RPMI8226 (cell line): ENCODE data around the gene PRKCA.

Experiments used
- DNase-seq: peaks from one replicate; pipeline ENCODE4 v3.0.0-alpha.2; 2015

Gene PRKCA

GRCh38 chr17:66786107-66786506, 483.7 kb downstream of the PRKCA start:
- DNase-seq = no peak

DNA sequence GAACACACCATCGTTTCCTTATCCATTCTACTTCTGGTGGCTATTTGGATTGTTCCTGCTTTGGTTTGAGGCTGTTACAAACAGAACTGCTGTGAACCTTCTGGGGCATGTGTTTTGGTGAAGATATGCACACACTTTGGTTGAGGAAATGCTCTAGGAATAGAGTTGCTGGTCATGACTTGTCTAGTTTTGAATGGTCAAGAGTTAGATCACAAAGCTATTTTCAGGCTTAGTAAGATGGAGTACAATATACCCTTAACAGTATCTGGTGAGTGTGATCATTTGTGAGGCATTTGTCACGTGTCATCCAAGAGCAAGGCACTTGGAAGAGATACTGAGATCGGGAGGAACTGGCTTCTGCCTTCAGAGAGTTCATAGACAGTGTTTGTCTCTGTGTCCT, 485.5 kb downstream of the PRKCA start:
- no peak for DNase-seq

- peak; percentile 38 for DNase-seq
Measured at GRCh38 chr17:66789093-66789492, 486.7 kb downstream of the PRKCA start.

- DNase-seq = peak; percentile 79
Measured at GRCh38 chr17:66789961-66790437, 487.6 kb downstream of the PRKCA start.

DNA sequence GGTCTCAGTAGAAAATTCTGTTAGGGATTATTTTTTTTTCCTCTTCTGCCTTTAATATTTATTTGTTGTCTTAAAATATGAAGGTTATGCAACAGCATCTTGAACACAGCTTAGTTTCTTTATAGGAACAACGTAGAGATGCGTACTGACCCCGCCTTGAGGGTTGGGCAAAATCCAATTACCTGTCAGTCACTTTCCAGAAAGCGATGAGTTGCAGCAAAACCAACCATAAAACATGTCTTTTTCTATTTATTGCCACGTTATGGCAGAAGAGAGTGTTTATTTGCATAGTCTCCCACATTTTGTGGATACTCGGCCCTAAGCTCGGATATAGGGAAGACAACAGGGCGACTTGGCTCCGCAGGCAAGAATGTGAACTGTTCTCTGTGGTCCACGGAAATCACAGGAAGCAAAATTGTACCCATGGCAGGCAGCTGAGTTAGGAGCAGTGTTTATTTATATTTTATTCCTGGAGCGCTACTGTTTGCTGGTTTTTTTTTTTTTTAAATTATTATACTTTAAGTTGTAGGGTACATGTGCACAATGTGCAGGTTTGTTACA, 488.2 kb downstream of the PRKCA start:
- DNase-seq = peak; percentile 20

- peak; percentile 13 for DNase-seq
Measured at GRCh38 chr17:66791347-66791746, 488.9 kb downstream of the PRKCA start.

DNA sequence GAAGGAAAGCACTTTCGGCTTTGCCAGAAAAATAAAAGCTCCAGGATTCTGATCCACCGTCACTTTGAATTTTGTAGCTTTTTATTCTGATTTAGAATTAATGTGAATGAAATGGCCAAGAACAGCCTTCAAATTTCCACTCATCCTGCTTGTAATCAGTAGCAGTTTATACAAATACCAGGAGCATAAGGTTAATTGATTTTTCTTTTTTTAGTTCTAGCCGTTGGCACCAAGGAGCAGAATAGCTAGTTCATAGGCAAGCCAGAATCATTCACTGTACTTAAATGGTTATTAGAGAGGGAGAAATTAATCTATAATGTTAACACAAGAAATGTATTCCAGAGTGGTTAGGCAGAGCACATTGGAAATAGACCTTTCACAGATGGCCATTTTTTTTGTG, 491.4 kb downstream of the PRKCA start:
- no peak for DNase-seq

GRCh38 chr17:66795486-66795885, 493.1 kb downstream of the PRKCA start:
- DNase-seq = no peak

GRCh38 chr17:66799849-66800537, 497.6 kb downstream of the PRKCA start:
- DNase-seq = no peak

GRCh38 chr17:66803474-66803951, 501.1 kb downstream of the PRKCA start:
- no peak for DNase-seq

GRCh38 chr17:66805567-66805966, 503.2 kb downstream of the PRKCA start:
- peak; percentile 50 for DNase-seq

DNA sequence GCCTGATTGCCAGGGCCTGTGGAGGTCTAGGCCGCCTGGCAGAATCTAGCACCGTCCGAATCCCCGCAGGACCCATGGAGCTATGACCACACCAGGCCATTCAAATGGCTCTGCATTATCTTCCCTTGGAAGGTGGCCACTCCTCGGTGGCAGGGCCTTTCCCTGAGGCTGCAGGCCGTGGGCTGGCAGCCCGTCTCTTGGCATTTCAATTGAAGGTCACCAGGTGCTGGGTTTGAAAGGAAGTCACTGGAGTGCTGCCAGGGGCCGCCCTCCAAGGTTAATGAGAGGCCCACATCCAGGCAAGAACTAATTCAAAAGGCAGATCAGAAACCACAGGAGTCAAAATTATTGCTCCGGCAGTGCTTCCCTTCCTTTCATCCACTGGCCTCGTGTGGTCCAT, 504.8 kb downstream of the PRKCA start:
- peak; percentile 92 for DNase-seq

- no peak for DNase-seq
Measured at GRCh38 chr17:66809408-66809807, 507.0 kb downstream of the PRKCA start.

DNA sequence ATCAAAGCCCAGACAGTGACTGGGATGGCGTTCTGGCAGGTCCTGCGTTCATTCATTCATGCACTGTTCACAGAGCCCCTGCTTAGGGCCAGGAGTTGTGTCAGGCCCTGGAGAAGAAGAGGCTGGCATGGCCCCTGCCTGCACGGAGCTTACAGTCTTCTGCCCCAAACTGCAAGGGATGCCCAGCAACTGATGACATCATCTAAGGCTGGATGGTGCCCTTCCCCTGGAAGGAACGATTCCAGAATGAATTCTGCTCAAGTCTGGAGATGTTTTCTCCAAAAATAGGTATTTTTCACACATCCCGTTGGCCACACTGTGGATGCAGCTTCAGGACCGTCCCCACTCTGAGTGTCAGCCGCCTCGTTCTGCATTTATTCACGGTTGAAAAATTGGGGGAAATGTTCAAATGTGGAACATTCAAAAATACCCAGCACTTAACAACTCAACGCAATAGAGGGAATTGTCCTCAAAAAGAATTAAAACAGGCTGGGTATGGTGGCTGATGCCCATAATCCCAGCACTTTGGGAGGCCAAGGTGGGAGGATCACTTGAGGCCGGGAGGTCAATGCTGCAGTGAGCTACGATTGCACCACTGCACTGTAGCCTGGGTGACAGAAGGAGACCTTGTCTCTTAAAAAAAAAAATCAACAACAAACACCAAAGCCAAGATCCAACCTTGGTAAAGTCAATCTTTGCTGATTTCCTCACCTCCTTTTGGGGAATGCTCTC, 508.7 kb downstream of the PRKCA start:
- no peak for DNase-seq

DNA sequence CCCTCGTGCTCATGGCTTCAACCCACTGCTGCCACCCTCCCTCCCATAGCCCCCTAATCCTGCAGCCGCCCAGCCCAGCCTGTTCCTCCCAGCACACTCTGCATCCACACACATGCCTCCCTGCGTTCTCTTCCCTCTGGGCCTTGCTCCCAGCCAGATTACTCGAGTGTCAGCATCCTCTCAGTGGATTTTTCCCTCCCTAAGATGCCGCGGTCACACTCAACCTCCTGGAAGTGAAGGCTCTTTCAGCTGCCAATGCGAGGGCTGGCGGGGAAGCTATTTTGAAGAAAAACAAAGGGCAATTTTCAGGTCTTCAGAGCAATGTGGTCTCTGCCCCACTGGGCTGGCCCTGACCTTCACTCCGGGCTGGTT, 509.3 kb downstream of the PRKCA start:
- DNase-seq = no peak

GRCh38 chr17:66812571-66812970, 510.2 kb downstream of the PRKCA start:
- DNase-seq = no peak

- no peak for DNase-seq
Measured at GRCh38 chr17:66813296-66813695, 510.9 kb downstream of the PRKCA start.

GRCh38 chr17:66814026-66814425, 511.6 kb downstream of the PRKCA start:
- DNase-seq = no peak

DNA sequence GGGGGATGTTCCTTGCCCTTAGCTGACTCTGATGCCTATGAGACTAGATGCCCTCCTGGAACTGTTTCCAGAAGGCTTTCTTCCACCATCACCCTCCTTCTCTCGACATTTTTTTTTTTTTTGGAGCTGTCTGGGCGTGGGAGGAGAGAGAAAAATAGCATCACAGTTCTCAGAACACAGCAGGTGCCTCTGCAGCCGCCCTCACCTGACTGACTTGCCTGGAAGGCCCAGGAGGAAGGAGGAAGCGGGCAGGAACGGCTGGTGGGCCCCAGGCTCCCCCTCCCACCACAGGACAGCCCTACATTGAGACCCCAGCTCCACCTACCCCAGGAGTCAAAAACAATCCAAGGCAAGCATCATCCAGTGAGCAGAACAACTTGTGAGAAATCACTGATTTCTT, 512.2 kb downstream of the PRKCA start:
- no peak for DNase-seq

DNA sequence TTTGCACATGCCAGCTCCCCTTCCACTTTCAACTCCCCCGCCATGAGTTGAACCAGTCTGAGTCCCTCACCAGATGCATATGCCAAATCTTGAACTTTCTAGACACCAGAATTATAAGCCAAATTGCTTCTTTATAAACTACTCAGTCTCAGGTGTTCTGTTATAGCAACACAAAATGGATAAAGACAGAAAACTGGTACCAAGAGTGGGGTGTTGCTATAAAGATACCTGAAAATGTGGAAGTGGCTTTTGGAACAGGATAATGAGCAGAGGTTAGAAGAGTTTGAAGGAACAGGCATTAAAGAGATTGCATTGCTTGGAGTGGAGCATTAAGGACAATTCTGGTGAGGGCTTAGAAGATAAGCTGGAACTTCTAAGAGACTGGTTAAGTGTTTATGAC, 515.3 kb downstream of the PRKCA start:
- no peak for DNase-seq

DNA sequence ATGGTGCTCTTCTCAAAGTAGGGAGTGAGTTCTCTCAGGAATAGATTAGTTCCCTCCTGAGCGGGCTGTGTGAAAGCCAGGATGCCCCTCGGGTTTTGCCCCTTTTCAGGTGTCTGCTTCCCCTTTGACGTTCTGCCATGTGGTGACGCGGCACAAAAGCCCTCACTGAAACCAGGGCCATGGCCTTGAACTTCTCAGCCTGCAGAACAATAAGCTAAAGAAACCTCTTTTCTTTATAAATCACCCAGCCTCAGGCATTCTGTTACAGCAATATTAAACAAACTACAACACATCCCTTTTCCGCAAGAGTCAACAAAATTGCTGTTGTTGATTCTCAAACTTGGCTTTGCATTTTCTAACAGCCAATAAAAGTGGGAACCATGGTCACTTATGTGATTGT, 517.1 kb downstream of the PRKCA start:
- DNase-seq = no peak

DNA sequence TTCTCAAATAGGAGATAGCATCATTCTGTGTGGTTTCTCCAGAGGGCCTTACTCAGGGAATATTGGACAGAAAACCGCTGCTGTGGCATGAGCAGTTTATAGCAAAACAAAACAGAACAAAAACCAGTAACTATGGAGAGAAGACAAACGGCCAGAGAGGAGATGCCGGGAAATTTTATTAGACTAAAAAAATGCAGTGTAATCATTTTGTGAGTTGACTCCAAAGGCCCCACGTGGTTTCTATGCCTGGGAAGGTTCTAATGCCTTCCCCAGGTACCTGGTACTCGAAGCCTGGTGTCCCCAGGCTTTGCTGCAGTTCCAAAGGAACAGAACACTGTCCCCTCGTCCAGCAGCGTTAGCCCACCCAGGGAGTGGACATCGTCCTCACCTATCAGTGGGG, 519.6 kb downstream of the PRKCA start:
- DNase-seq = no peak

- DNase-seq = no peak
Measured at GRCh38 chr17:66826856-66827255, 524.4 kb downstream of the PRKCA start.

- DNase-seq = peak; percentile 53
Measured at GRCh38 chr17:66829386-66829864, 527.0 kb downstream of the PRKCA start.
